ENCODE measurements around the gene KIF6. TPM values are rescaled to one million over a fixed set of nuclear protein-coding genes. Genes with fewer than 3 reads are reported as not detected.

KIF6 gene
- total RNA-seq, 1 experiment from 2014 or later, result 2.7 TPM

DNA sequence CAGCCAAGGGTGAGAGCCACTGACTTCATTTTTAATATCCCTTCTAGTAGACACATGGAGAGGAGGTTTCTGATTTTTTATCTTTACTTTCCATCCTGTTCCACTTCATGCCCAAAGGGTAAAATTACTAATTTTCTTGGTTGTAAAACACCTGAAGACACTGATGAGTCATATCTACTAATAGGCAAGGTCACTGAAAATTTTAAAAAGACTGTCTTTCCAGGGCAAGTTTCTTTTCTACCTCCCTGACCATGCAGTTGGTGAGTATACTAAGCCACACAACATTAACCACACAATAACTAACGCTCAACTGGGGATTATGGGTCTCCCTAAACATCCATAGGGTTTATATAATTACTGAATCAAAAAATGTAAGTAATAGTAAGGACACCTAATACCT is 109.6 kb downstream of the KIF6 start:
- intact Hi-C loops (cut with micrococcal nuclease; ENCODE audit: unreplicated experiment), result no loop called here
- TF ChIP-seq, protein P1, sequence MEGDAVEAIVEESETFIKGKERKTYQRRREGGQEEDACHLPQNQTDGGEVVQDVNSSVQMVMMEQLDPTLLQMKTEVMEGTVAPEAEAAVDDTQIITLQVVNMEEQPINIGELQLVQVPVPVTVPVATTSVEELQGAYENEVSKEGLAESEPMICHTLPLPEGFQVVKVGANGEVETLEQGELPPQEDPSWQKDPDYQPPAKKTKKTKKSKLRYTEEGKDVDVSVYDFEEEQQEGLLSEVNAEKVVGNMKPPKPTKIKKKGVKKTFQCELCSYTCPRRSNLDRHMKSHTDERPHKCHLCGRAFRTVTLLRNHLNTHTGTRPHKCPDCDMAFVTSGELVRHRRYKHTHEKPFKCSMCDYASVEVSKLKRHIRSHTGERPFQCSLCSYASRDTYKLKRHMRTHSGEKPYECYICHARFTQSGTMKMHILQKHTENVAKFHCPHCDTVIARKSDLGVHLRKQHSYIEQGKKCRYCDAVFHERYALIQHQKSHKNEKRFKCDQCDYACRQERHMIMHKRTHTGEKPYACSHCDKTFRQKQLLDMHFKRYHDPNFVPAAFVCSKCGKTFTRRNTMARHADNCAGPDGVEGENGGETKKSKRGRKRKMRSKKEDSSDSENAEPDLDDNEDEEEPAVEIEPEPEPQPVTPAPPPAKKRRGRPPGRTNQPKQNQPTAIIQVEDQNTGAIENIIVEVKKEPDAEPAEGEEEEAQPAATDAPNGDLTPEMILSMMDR (conservative IDR thresholded peaks at IDR 0.05; ENCODE audit: low read depth, low read length), result no peak
- TF ChIP-seq EZH2 (IDR thresholded peaks at IDR 0.05; ENCODE audit: borderline replicate concordance, low read depth, low read length, poor library complexity, severe bottlenecking), result no peak
- Histone ChIP-seq H3K27me3 (replicated peaks; ENCODE audit: insufficient read depth, low read depth, low read length, poor library complexity) (no peaks in the 10 kb centered on the region), H3K4me3 (ENCODE audit: low read depth, low read length, poor library complexity, severe bottlenecking) (no peak overlapping the region), H3K4me1 (ENCODE audit: insufficient read depth, low read length, poor library complexity, severe bottlenecking) (no peaks in the 10 kb centered on the region), H3K9me3 (ENCODE audit: low read depth, low read length, poor library complexity, severe bottlenecking) (no peaks in the 10 kb centered on the region), H3K36me3 (ENCODE audit: insufficient read depth, low read length, poor library complexity, severe bottlenecking) (no peaks in the 10 kb centered on the region), H3K27ac (ENCODE audit: low read depth, low read length, poor library complexity, severe bottlenecking) (no peak overlapping the region)
- CTCF ChIA-PET, result no interaction called here
- BruUV-seq (replicated peaks), result no TSS peak
- POLR2A ChIA-PET (ENCODE audit: low non-redundant PET), result no interaction called here
- no peak for DNase-seq (ENCODE audit: low spot score)

DNA sequence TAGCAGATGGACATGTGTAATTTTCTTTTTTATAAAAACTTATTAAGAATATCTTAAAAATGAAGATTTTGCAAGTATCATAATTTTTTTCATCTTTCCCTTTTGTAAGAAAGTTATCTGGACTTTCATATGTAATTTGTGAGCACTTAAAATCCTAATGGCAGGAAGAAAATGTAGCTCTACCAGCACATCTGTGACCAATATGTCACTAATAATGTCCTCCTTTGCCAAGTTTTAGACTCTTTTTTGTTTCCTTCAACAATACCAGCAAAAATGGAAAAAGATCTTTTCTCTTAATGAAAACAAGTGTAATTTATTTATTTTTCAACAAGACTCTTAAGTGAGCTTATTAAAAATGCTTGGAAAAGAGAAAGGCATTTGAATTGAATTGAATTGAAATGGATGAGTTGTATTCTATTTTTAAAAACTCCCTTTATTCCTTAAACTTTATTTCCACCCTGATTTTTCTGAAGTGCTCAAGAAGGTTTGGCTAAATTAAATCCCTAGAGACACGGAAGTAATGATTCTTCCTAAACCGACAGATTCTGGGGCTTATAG is 110.7 kb downstream of the KIF6 start:
- ChIA-PET CTCF (no interaction called here), POLR2A (ENCODE audit: low non-redundant PET) (no interaction called here)
- intact Hi-C loops (cut with micrococcal nuclease; ENCODE audit: unreplicated experiment), result no loop called here
- DNase-seq (ENCODE audit: low spot score), result no peak
- Histone ChIP-seq H3K4me3 (ENCODE audit: low read depth, low read length, poor library complexity, severe bottlenecking) (no peak overlapping the region), H3K27me3 (replicated peaks; ENCODE audit: insufficient read depth, low read depth, low read length, poor library complexity) (no peaks in the 10 kb centered on the region), H3K36me3 (ENCODE audit: insufficient read depth, low read length, poor library complexity, severe bottlenecking) (no peaks in the 10 kb centered on the region), H3K27ac (ENCODE audit: low read depth, low read length, poor library complexity, severe bottlenecking) (no peak overlapping the region), H3K9me3 (ENCODE audit: low read depth, low read length, poor library complexity, severe bottlenecking) (no peaks in the 10 kb centered on the region), H3K4me1 (ENCODE audit: insufficient read depth, low read length, poor library complexity, severe bottlenecking) (no peaks in the 10 kb centered on the region)
- BruUV-seq (replicated peaks), result no TSS peak
- TF ChIP-seq, protein P1 (conservative IDR thresholded peaks at IDR 0.05; ENCODE audit: low read depth, low read length), result no peak

DNA sequence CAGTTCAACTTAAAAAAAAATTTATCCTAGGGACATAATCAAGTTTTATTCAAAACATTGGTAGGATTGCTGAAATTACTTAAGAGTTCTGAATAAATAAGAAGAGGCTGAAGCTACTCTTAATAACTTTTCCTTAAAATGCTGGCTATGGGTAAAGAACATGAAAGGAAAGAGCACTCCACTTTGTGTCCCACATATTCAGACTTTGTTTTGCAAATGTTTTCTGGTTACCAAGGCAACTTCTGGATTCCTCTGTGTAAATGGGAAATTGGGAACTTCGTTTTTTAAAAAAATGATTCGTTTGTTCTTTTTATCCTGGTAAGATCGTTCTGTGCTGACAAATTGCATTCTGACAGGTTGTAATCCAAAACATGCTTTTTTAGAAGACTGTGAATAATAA is 115.0 kb downstream of the KIF6 start:
- intact Hi-C loops (cut with micrococcal nuclease; ENCODE audit: unreplicated experiment), result no loop called here
- no peaks in the 10 kb centered on the region for H3K27me3 ChIP-seq (replicated peaks; ENCODE audit: insufficient read depth, low read depth, low read length, poor library complexity)
- CTCF ChIA-PET, result no interaction called here
- no peak overlapping the region for H3K4me3 ChIP-seq (ENCODE audit: low read depth, low read length, poor library complexity, severe bottlenecking)
- BruUV-seq (replicated peaks), result no TSS peak
- POLR2A ChIA-PET (ENCODE audit: low non-redundant PET), result no interaction called here
- TF ChIP-seq EZH2 (IDR thresholded peaks at IDR 0.05; ENCODE audit: borderline replicate concordance, low read depth, low read length, poor library complexity, severe bottlenecking), result no peak
- TF ChIP-seq, protein P1 (conservative IDR thresholded peaks at IDR 0.05; ENCODE audit: low read depth, low read length), result no peak
- H3K36me3 ChIP-seq (ENCODE audit: insufficient read depth, low read length, poor library complexity, severe bottlenecking), result no peaks in the 10 kb centered on the region
- H3K4me1 ChIP-seq (ENCODE audit: insufficient read depth, low read length, poor library complexity, severe bottlenecking), result no peaks in the 10 kb centered on the region
- peak; percentile 2 for DNase-seq (ENCODE audit: low spot score)
- no peaks in the 10 kb centered on the region for H3K9me3 ChIP-seq (ENCODE audit: low read depth, low read length, poor library complexity, severe bottlenecking)
- H3K27ac ChIP-seq (ENCODE audit: low read depth, low read length, poor library complexity, severe bottlenecking), result no peak overlapping the region
